ENCODE data around the gene RARG.
"Not testable (repeated sequence)": the region's sequence is repeated elsewhere in the genome, so short reads cannot be mapped to it uniquely, and the experiment has no call there.

Gene RARG

GRCh38 chr12:53205747-53206419 is 26.1 kb downstream of the RARG start:
- no peak for DNase-seq

DNA sequence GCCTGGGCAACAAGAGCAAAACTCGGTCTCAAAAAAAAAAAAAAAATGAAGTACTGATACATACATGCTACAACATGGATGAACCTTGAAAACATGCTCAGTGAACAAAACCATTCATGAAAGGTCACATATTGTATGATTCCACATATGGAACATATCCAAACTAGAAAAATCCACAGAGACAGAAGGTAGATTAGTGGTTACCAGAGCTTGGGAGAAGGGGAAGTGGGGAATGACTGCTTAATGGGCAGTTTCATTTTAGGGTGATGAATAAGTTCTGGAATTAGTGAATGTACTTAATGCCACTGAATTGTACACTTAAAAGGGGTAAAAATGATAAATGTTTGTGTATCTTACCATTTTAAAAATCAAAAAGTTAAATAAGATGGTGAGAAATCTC is 27.7 kb downstream of the RARG start:
- no peak for DNase-seq

DNA sequence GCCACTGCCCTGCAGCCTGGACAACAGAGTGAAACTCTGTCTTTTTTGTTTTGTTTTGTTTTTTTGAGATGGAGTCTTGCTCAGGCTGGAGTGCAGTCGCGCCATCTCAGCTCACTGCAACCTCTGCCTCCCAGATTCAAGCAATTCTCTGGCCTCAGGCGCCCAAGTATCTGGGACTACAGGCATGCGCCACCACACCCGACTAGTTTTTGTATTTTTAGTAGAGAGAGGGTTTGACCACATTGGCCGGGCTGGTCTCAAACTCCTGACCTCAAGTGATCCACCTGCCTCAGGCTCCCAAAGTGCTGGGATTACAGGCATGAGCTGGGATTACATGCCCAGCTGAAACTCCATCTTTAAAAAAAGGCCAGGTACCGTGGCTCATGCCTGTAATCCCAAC is 29.7 kb downstream of the RARG start:
- not testable (repeated sequence) for DNase-seq

DNA sequence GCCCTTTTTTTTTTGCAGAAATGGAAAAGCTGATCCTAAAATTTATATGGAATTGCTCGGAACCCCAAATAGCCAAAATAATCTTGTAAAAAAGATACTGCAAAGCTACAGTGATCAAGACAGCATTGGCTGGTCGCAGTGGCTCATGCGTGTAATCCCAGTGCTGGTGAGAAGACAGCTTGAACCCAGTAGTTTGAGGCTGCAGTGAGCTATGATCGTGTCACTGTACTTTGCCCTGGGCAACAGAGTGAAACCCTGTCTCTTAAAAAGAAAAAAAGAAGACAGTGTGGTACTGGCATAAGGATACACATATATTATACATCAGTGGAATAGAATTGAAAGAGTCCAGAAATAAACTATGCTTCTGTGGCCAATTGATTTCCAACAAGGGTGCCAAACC is 30.4 kb downstream of the RARG start:
- DNase-seq: no peak

- no peak for DNase-seq
Measured at GRCh38 chr12:53201177-53201541, 30.9 kb downstream of the RARG start.

DNA sequence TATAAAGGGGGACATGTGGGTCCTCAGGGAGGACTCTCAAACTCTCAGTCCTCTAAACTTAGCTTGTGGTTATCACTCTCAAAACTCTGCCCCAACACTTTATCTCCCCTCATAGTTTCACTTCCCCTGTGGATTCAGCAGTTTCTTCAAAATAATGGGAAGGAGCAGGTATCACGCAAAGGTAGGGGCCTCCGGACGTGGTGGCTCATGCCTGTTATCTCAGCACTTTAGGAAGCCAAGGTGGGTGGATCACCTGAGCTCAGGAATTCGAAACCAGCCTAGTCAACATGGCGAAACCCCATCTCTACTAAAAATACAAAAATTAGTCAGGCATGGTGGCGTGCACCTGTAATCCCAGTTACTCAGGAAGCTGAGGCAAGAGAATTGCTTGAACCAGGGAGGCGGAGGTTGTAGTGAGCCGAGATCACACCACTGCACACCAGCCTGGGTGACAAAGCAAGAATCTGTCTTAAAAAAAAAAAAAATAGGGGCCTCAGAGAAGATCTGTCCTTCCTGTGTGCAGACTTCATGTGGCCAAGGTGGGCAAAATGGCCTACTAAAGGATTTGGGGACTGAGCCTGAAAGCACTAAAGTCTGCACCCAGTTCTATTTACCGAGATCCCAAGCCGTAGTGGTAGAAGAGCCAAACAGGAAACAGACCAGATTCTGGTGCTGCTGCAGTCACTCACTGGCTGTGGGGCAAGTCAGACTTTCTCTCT is 31.4 kb downstream of the RARG start:
- no peak for DNase-seq

DNA sequence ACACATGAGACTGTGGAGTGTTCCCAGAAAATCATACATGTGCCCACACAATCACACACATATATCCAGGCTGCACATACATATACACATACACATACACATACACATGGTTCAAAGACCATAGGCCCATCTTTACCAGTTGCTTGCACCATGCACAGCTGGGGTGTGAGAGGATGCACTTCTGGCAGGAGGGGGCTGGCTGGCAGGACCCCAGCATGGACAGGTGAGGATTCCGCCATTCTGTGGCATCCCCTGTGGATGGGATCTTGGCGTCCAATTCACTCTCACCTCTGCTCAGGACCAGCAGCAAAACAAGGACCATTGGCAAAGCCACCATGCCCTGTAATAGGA is 31.9 kb downstream of the RARG start:
- DNase-seq: no peak

GRCh38 chr12:53199700-53200099 is 32.3 kb downstream of the RARG start:
- DNase-seq: no peak

GRCh38 chr12:53198486-53199110 is 33.4 kb downstream of the RARG start:
- DNase-seq: no peak

- DNase-seq: no peak
Measured at GRCh38 chr12:53197011-53197640, 34.9 kb downstream of the RARG start.

DNA sequence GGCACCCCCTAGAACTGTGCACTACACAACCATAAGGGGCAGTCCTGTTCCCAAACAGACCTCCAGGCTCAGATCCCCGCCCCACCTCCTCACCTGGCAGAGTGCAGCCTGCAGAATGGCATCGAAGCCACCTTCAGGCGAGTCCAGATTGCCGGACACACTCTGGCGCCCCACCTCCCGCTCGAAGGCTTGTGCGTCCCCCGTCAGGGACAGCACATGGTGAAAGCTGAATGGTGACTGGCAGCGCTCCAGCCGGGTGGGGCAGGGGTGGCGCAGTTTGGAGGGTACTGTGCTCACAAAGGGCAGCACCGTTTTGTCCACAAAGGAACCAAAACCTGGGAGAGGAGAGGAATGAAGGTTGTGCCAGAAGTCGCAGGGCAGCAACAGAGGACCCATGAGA is 35.5 kb downstream of the RARG start:
- no peak for DNase-seq

DNA sequence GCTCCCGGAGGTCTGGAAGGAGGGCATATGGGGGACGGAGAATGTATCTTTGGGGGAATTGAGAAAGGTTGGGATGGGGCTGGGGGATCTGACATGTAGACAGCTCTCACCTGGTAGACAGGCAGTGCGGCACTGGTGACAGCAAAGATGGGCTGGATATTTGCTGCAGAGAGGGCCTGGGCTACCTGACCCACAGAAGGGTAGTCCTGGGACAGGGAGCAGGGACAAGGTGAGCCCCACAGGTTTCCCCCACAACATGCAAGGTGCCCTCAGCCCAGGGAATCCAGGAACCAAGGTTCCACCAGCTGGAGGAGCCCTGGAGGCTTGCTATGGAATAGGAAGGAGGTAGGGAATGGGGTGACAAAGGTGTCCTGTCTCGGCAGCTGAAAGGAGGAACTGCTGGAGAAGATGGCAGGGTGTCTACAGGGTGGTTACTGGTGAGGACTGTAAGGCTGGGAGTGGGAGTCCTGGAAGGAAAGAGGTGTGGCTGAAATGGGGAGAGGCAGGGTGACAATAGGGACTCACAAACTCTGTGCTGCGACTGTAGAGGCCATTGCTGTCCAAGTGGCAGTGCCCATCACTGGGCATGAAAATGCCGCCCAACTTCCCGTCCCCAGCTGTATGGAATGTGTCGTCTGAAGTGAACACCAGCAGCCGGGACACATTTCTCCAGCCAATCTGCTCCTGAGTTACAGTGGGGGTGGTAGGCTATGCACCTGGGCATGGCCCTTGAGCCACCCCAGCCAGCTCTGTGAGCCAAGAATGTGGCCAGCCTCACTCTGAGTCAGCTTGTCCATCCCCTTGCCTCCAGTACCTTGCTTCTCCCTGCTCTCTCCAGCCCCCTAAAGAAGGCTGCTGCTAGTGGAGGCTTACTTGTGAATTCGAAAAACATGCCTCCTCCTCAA is 36.2 kb downstream of the RARG start:
- no peak for DNase-seq

DNA sequence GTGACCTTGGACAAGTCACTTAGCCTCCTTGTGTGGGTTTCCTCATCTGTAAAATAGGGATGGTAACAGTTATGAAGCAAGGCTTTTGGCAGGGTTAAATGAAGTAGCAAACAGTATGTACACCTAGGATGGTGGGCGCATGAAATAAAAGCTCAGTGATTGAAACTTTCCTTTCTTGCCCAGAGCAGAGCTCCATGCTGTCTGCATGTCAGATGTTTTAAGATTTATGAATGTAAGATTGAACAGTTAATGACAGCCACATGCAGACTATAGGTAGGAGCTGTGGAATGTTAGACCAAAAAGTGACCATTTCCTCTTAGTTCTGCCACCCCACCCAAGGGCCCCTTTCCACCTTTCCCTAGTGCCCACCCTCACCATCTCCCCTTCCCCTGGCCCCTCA is 37.0 kb downstream of the RARG start:
- DNase-seq: no peak

DNA sequence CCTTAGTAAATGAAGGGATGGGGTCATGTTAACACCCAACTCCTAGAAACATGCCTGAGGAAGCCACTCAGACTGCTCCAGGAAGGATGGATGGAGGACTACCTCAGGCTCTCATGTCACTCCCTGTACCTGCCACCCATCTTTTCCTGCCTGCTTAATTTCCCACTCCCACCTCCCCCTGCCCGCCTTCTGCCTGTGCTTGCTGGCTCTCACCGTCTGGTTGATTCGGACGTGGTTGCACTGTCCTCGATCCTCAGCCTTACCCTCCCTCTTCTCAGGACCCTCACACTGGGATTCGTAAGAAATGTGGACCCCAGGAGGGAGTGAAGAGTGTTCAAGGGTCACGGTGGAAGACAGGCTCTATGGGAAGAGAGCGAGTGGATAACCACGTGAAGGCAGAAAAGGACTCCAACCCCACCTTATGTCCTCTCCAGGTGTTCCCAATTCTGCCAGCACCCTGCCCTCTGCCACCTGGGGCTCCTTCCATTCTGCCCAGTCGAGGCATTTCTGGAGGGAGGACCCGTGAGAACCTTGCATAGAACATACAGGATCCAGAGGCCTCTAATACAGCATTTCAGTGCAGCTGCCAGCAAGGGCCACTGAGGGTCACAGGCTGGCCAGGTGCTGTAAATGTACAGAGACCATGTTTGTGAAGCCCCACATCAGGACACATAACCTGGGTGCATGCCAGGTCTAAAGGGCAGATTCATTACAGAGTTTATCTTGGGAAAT is 37.9 kb downstream of the RARG start:
- no peak for DNase-seq

DNA sequence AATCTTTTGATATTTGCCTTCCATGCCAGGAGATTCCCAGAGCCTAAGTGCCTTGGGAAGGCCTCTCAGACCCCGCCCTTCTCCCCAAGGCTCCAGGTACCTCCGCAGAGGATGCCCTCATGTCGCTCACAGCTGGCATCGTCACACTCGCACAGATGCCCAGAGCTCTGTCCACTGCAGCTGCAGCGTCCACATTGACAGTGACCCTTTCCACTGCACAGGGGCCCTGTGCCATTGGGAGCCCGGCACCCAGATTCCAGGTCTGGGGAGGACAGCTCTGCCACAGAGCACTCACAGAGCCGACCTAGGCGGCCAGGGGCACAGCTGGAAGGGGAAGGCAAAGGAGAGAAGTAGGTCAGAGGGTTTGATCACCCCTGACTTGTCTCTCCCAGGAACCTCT is 39.0 kb downstream of the RARG start:
- DNase-seq: no peak

- DNase-seq: no peak
Measured at GRCh38 chr12:53192531-53193021, 39.4 kb downstream of the RARG start.

GRCh38 chr12:53191885-53192530 is 40.0 kb downstream of the RARG start:
- DNase-seq: no peak

- DNase-seq: no peak
Measured at GRCh38 chr12:53191096-53191884, 40.7 kb downstream of the RARG start.

- peak; percentile 11 for DNase-seq
Measured at GRCh38 chr12:53190108-53190729, 41.8 kb downstream of the RARG start.
